Astrocyte (in vitro differentiated cells and primary cell): ENCODE data around the gene ZBTB9.

Experiments
- CTCF ChIP-seq: IDR thresholded peaks from 2 replicates; pipeline ENCODE4 v1.5.1; 2011; ENCODE audit warnings: low read depth, mild to moderate bottlenecking, inconsistent platforms, low read length, moderate library complexity; ENCODE audit not compliant: insufficient read depth
- EZH2 ChIP-seq: IDR thresholded peaks from 2 replicates; pipeline ENCODE4 v1.6.1; 2012; ENCODE audit warnings: mild to moderate bottlenecking, low read length, inconsistent platforms; ENCODE audit not compliant: insufficient read depth

- TF ChIP-seq CTCF (no peak), EZH2 (no peak)
Measured at GRCh38 chr6:33454009-33454946, at the start of gene ZBTB9.
